Measurements from ENCODE around the gene CEP152. TPM values are rescaled to one million over a fixed set of nuclear protein-coding genes. Genes with fewer than 3 reads are reported as not detected.

Gene CEP152
- total RNA-seq, 1 experiment from 2014 or later: 12.4 TPM

GRCh38 chr15:48777645-48778330 is 33.1 kb downstream of the CEP152 start:
- DNase-seq (ENCODE audit: low read depth): no peak

DNA sequence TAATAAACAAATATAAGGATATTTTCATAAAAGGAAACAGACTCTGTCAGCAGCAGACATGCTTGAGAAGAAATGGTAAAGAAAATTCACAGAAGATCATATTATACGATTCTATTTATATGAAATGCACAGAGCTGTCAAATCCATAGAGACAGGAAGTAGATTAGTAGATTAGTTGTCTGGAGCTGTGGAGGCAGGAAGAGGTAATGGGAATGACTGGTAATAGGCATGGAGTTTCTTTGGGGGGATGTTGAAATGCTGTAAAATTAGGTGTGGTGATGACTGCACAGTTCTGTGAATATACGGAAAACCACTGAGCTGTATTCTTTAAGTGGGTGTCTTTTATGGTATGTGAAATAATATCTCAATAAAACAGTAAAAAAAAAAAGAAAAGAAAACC is 35.3 kb downstream of the CEP152 start:
- DNase-seq (ENCODE audit: low read depth): no peak

GRCh38 chr15:48774484-48774883 is 36.4 kb downstream of the CEP152 start:
- peak; percentile 36 for DNase-seq (ENCODE audit: low read depth)

DNA sequence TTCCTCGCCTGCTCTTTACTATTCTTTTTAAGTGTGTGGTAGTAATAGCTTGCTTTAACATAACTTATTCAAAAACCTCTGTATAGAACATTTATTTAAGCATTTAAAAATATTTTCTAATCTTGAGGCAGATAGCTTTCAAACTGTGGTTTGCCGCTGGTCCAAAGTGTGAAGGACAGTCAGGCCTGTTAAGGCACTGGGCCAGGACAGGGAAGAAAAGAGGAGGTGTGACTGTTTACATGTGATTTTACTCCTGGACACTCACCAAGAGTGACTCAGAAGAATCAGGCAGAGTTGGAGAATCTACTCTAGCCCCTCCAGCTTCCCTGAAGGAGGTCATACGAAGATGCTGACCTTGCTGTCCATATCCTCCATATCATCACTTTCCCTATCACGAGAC is 44.7 kb downstream of the CEP152 start:
- DNase-seq (ENCODE audit: low read depth): peak; percentile 49

- no peak for DNase-seq (ENCODE audit: low read depth)
Measured at GRCh38 chr15:48765022-48765421, 45.8 kb downstream of the CEP152 start.

DNA sequence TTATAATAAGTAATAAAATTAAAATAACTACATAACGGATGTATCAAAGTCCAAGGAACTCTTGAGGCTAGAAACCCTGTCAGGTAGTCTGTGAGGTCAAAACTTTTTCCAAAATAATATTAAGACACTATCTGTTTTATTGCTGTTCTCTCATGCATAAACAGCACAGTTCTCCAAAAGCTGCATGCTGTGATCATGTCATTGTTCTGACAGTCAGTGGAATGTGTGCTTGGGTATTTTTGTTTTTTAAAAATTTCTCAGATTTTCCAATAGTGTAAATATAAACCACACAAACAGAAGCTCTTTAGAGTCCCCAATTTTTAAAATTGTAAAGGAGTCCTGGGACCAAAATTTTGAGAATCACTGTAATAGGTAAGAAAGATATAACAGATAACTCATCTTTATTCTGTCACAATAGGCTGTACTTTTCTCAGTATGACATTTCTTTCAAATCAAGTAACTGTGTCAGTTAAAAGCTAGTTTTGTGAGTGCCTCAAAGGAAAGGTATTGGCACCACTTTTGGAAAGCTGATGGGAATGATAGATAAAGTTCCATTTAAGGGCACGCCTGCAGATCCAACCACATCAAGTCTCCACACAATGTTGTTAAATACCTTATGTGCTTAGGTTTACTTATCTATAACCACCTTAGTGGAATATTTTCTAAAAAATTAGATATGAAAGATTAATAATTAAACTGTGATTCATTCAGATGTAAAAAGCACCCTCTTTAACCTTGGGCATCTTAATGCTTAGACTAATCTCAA is 49.3 kb downstream of the CEP152 start:
- no peak for DNase-seq (ENCODE audit: low read depth)

- no peak for DNase-seq (ENCODE audit: low read depth)
Measured at GRCh38 chr15:48759921-48760320, 50.9 kb downstream of the CEP152 start.

- DNase-seq (ENCODE audit: low read depth): no peak
Measured at GRCh38 chr15:48757661-48758060, 53.2 kb downstream of the CEP152 start.

DNA sequence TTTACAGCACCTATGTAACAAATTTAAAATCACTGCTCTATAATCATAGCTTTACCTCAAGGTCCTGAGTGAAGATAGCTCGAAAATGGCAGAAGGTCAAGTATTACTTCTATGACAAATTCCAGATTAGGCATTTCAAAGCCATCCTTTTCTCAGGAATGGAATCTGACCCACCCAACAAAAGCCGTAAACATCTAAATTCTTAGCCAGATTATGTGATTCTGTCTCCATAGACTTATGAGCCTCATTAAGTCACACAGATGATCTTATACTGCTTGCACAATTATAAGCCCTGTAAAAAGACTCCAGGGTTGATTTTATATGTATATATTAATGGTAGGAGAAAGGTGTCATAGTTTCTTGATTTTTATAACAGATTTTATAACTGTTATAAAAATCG is 56.9 kb downstream of the CEP152 start:
- no peak for DNase-seq (ENCODE audit: low read depth)

DNA sequence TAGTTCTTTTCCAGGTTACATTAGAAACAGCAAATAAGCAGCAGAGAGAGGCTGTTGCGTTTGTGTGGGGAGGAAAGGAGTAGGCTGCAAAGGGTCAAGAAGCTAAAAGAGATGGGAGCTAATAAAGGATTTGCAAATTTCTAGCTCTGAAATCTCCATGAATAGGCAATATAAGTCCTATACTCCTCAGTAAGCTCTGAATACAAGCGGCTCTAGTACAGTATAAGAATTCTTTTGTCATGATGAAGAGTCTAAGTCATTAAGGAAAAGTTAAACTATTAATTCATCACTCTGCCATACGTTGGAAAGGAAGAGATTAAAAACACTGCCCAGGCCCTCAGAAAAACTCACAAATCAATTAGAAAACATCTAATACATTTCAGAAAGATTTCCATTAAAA is 59.3 kb downstream of the CEP152 start:
- DNase-seq (ENCODE audit: low read depth): no peak

- peak; percentile 22 for DNase-seq (ENCODE audit: low read depth)
Measured at GRCh38 chr15:48748535-48748934, 62.3 kb downstream of the CEP152 start.

DNA sequence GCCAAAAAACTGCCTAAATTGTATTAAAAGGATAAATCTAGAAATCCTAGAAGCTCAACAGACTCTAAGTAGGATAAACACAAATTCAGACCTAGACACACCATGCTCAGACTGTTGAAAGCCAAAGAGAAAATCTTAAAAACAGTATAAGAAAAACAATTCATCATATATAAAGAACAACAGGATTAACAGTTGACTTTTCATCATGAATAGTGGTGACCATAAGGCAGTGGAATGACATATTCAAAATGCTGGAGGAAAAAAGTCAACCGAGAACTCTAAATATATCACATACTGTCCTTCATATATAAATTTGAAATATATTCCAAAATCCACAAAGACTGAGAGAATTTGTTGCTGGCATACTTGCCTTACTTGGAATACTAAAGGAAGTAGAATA is 77.3 kb downstream of the CEP152 start:
- no peak for DNase-seq (ENCODE audit: low read depth)

GRCh38 chr15:48730506-48730905 is 80.4 kb downstream of the CEP152 start:
- no peak for DNase-seq (ENCODE audit: low read depth)

DNA sequence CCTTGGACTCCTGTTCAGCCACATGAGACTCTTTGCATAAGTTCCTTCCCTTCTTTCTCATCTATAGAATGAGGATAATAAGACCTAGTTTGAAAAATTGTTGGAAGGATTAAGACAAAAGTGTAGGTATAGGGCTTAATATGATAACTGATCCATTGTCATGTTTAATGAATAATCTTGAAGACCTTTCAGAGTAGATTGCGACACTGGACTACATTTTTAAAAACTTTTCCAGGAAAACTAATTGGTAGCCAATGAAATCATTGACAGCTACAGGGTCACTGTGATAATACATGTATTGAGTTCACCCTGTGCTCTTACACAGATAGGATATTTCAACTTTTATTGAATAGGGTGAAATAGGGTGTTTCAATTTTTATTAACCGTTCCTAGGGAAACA is 86.9 kb downstream of the CEP152 start:
- DNase-seq (ENCODE audit: low read depth): no peak

DNA sequence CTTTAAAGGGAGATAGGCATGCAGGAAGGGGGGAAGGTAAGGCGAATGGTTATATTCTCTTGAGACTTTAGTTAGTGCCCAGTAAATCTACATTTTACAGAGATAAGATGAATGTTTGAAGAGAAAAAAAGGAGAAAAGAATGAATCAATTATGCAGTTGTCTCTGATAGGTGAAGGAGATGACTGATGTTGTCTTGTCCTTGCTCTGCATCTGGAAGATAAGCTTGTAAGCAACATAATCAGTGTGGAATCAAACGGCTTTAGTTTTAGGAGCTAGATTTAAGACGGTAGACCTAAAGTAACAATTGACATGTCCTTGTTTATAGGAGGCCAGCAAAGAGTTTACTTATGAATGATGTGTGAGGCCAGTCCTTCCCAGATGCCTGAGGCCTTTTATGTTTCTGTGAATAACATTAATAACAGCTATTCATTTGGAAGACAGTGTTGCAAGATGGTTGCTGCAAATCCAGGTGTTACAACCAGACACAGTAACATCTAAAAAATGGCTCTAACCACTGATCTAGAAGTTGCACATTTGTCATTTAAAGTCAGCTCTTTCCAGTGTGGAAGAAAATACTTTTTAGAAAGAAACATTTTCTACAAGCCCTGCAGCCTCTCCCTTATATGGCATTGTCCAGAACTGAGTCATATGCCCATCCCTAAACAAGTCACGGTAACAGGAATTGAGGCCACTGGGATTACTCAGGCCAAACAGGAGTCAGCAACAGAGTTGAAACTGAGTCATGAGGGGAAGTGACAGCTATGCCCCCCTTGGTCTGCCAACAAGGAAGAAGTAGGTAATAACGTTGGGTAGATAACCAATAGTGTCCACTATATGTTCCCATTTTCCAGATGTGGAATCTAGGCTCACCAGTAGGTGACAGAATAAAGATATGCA is 87.9 kb downstream of the CEP152 start:
- DNase-seq (ENCODE audit: low read depth): peak; percentile 89

DNA sequence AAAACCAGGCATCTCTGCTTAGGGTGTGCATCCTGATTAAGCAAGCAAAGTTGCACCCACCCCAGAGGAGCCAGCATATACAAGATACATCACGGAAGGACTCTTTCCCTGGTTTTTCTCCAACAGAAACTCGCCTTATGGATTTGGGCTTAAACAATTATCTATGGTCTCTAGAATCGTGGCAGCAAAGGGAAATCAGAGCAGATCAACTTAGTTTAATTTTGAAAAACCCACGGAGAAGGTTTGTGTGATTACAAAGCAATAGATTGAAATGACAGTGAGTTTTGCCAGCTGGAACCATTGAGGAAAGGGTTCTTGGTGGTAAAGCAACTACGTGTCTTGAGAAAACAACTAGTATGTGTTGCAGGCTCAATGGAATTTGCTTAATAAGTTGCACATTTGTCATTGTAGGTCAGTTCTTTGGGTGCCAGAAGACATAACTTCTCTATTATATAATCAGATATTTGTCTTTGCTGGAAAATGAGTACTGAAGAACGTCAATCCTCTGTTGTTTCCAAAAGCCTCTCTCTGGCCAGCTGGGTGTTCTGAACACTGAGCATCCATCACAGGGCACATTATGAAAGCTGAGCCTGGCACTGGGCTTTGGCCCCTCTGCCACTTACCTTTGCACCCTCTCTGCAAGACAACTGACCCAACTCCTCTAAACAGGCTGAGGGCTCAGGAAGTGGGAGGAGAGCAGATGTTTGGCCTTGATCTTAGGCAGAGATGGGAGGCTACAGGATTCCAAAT is 89.6 kb downstream of the CEP152 start:
- DNase-seq (ENCODE audit: low read depth): no peak

DNA sequence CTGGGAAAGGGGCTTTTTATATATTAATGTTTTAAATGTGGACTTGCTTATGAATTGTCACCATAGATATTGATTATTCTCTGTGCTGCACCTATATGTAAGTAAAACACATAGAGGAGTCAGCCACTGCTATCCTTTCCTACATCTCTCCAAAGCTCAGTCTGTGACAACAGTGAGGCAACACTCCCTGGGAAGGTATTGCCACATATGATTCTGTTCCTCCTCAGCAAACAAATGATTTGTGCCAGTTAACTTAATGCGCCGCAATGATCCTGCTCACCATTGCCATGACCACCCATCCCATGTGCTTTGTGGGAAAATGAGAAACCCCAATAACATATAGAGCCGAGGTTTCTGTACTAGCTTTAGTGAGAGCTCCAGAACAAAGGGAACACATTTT is 90.2 kb downstream of the CEP152 start:
- no peak for DNase-seq (ENCODE audit: low read depth)

- no peak for DNase-seq (ENCODE audit: low read depth)
Measured at GRCh38 chr15:48719668-48720067, 91.2 kb downstream of the CEP152 start.

- peak; percentile 72 for DNase-seq (ENCODE audit: low read depth)
Measured at GRCh38 chr15:48718646-48719045, 92.2 kb downstream of the CEP152 start.

DNA sequence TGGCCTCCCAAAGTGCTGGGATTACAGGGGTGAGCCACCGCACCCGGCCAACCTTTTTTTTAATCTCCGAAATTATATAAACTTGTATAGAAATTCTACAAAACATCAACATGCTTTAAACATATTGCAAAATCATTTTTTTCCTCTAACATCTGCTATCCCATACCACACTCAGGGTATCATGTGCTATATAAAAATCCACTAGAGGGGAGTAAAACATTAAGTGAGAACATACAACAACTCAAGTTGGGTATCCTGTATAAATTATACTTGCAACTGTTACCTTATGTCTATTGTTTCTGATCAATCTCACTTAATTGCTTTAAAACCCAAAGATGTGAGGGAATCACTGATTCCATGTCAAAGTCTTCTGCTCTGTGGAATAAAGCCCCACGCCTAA is 93.4 kb downstream of the CEP152 start:
- peak; percentile 32 for DNase-seq (ENCODE audit: low read depth)

- no peak for DNase-seq (ENCODE audit: low read depth)
Measured at GRCh38 chr15:48712546-48712945, 98.3 kb downstream of the CEP152 start.

All from LHCN-M2 (cell line).